ENCODE measurements around the gene GPR22.

DNA sequence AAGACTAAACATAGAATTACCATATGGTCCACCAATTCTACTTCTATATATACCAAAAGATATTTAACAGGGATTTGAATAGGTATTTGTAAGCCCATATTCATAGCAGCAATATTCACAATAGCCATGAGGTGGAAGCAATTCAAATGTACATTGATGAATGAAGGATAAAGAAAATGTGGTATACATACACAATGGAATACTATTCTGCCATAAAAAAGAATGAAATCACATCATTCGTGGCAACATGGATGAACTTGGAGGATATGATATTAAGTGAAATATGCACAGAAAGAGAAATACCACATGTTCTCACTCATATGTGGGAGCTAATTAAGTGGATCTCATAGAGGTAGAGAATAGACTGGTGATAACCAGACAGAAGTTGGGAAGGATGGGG is 34.1 kb upstream of the GPR22 start:
- TF ChIP-seq POLR2AphosphoS5 (IDR thresholded peaks at IDR 0.05; ENCODE audit: low read depth, low read length) = no peak
- TF ChIP-seq, protein P1, sequence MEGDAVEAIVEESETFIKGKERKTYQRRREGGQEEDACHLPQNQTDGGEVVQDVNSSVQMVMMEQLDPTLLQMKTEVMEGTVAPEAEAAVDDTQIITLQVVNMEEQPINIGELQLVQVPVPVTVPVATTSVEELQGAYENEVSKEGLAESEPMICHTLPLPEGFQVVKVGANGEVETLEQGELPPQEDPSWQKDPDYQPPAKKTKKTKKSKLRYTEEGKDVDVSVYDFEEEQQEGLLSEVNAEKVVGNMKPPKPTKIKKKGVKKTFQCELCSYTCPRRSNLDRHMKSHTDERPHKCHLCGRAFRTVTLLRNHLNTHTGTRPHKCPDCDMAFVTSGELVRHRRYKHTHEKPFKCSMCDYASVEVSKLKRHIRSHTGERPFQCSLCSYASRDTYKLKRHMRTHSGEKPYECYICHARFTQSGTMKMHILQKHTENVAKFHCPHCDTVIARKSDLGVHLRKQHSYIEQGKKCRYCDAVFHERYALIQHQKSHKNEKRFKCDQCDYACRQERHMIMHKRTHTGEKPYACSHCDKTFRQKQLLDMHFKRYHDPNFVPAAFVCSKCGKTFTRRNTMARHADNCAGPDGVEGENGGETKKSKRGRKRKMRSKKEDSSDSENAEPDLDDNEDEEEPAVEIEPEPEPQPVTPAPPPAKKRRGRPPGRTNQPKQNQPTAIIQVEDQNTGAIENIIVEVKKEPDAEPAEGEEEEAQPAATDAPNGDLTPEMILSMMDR (IDR thresholded peaks at IDR 0.05) = no peak
- no peak for TF ChIP-seq TCF7L2 (IDR thresholded peaks at IDR 0.05; ENCODE audit: low read depth, low read length)
- no peak for TF ChIP-seq REST (IDR thresholded peaks at IDR 0.05; ENCODE audit: insufficient read depth in 1 of 2, low read depth in 2 of 2, low read length in 1 of 2)
- TF ChIP-seq SIN3A (IDR thresholded peaks at IDR 0.05; ENCODE audit: borderline replicate concordance, insufficient read depth, low read depth, low read length) = no peak

Measured in Panc1 (cell line).